GM19467 (cell line): Measurements from ENCODE around the gene SPATA31E1.
"Not testable (repeated sequence)": the region's sequence is repeated elsewhere in the genome, so short reads cannot be mapped to it uniquely, and the experiment has no call there.

Source experiments
- ATAC-seq: cut with Tn5 transposase; IDR thresholded peaks from one replicate; pipeline ENCODE4 v1.9.1; 2021; ENCODE audit warnings: mild to moderate bottlenecking, moderate library complexity; ENCODE audit not compliant: unreplicated experiment

The SPATA31E1 gene

DNA sequence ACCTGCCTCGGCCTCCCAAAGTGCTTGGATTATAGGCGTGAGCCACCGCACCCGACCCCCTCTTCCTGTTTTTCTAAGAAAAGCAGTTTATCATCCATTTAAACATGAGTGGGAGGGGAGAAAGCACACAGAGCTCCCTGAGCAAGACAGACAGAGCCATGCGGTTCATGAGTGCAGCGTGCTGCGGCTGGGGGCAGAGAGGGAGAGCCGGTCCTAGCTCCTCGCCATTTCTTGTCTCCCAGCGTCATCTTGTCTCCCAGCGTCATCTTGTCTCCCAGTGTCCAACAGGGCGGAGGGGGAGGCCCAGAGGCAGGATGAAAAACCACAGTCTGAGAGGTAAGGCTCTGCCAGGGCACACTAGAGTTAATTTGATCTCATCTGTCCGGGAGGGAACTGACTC, 36.3 kb downstream of the SPATA31E1 start:
- ATAC-seq = not testable (repeated sequence)

DNA sequence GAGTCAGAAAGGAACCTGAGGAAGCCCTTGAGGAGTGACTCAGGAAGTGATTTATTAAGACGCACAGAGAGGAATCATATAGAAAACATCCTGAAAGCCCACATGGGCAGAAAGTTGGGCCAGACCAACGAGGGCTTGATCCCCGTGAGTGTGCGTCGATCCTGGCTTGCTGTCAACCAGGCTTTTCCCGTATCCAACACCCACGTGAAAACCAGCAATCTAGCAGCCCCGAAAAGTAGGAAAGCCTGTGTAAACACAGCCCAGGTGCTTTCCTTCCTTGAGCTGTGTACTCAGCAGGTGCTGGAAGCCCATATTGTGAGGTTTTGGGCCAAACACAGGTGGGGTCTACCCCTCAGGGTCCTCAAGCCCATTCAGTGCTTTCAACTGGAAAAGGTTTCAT, 38.9 kb downstream of the SPATA31E1 start:
- ATAC-seq = not testable (repeated sequence)

DNA sequence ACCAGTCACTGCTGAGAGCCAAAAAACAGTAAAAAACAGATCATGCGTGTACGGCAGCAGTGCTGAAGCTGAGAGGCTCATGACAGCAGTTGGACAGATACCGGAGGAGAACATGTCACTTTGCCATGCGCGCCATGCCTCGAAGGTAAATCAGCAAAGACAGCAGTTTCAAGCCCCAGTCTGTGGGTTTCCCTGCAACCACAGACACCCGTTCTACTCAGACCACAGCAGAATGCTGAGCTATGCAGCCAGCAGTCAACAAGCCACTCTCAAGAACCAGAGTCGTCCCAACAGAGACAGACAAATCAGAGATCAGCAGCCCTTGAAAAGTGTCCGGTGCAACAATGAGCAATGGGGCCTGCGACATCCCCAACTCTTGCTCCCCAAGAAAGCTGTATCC, 40.3 kb downstream of the SPATA31E1 start:
- not testable (repeated sequence) for ATAC-seq

DNA sequence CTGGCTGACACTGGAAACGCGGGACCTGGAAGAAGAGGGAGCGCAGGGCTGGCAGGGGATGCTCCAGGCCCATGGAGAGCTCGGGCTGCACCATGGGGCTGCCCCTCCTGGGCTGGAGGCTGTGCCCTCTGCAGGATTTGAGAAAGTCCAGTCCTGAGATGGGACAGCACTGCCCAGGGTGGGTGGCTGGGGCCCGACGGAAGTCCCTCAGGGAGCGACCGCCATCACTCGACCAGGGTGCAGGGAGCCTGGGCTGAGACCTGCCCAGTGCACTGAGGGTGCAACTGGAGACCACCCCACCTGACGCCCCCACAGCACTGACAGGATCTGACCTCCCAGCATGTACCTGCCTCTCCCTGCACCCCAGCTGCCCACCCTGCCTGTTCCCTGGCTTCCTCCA, 42.2 kb downstream of the SPATA31E1 start:
- not testable (repeated sequence) for ATAC-seq

DNA sequence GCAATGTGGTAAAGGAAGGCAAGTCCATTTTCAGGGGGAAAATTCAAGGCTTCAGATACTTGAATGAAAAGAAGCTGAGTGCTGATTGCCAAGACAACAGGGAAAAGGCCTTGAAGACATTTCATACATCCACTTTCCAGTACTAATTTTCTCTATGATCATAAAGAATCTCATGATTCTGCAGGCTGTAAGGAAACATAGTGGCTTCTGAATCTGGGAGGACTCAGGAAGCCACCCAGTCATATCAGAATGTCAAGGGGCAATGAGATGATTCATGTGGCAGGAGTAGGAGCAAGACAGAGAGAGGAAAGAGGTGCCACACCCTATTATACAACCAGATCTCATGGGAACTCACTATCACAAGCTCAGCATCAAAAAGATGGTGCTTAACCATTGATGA, 46.5 kb downstream of the SPATA31E1 start:
- not testable (repeated sequence) for ATAC-seq

DNA sequence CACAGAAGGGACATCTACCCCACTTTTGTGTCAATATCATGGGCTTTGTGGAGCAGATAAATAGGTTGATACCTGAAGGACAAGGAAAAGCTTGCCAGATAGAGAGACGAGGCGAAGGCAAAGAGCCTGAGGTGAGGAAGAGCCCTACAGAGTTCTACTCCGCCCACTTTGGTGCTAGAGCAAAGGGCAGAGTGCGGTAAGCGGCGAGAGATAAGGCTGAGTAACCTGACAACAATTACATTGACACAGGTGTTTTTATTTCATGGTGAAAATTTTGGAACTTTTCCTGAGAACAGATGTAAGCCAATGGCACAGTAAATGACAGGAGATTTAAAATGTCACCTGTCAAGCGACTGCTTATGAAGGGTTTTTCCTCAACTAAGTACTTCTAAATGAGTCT, 51.8 kb downstream of the SPATA31E1 start:
- ATAC-seq = not testable (repeated sequence)

DNA sequence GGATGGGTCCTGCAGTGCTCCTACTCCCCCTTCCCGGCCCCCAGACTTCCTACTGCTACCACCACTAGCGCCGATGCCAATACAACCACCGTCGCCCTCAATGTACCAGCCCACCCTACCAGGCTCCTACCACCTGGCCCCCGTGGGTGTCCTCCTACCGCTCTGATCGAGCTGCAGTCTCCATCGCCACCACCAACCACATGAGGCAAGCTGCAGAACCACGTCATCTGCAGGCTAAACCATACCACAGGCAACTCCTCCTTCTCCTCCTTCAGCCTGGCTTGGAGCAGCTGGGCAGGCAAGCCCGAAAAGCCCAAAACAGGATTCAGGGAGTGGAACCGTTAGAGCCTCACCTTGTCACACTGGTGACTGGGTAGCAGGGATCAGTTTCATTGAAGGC, 54.7 kb downstream of the SPATA31E1 start:
- not testable (repeated sequence) for ATAC-seq

DNA sequence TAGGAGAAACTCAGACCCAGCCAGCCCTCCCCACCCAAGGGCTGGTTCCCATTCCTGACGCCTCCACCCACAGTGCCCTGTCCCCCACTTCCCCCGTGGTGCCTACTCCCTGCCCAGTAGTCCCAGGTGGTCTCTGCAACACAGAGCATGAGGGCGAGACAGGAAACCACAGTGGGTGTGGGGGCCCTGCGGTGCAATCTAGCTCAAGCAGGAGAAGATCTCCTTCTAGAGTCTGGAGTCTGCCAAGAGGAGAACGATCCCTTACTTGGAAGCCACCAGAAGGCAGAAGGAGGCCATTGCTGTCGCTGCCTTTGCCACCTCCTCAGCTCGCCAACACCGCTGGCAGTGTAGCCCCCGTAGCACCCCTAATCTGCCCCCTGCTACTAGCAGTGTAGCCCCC, 55.2 kb downstream of the SPATA31E1 start:
- ATAC-seq = not testable (repeated sequence)

DNA sequence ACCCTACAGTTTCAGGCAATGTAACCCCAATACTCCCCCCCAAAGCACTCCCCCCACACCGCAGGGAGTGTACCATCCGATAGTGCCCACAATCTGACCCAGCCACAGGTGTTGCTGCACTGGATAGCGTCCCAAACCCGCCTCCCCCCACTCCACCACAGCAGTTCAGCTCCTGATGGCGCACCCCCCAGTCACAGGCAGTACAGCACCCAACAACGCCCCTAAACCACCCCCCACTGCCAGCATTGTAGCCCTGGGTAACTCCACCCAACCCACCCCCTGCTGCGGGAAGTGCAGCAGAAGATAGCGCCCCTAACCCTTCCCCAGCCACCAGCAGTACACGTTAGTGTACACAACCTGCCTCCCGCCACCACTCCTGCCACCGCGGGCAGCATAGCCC, 55.7 kb downstream of the SPATA31E1 start:
- ATAC-seq = not testable (repeated sequence)
